K562 (cell line): ENCODE results near the gene RPS6KA2. TPM values are rescaled to one million over a fixed set of nuclear protein-coding genes. Genes with fewer than 3 reads are reported as not detected.
"Not testable (repeated sequence)": the region's sequence is repeated elsewhere in the genome, so short reads cannot be mapped to it uniquely, and the experiment has no call there.

Experiments
- ATAC-seq: fragments of 200-7000 bp; cut with Tn5 transposase; 3 replicates; pipeline ENCODE4 v1.9.1; 2020; ENCODE audit warnings: moderate library complexity
- BruUV-seq: library from RNA; stranded (reverse); fragments of 400-500 nt; replicated peaks from 2 replicates; lab custom pipeline; 2021; lab: Mats Ljungman, UMichigan
- CTCF ChIA-PET: fragments of 300-600 bp; formaldehyde crosslinking; extraction: SDS; loops from one replicate; lab custom pipeline; 2021; ENCODE audit warnings: low intra/inter-chr PET ratio; lab: Yijun Ruan, JAX
- POLR2A ChIA-PET: fragments of 300-600, 350-650 bp; sonication (Branson Sonifier 250); formaldehyde crosslinking; extraction: SDS; loops from one replicate; lab custom pipeline; 2021; ENCODE audit warnings: antibody characterized with exemption, inconsistent platforms; lab: Yijun Ruan, JAX
- DNase-seq, 4 experiments: peaks; one replicate each; pipeline versions ENCODE4 v3.0.0 to v3.0.0-alpha.2; 2011 to 2018; ENCODE audit warnings: low spot score in 3 of 4, mixed read lengths in 3 of 4; ENCODE audit errors: extremely low read depth in 1 of 4
- FAIRE-seq: peaks from 2 replicates; lab custom pipeline; 2011; peaks lifted over from hg19 to GRCh38; lab: Jason Lieb, UNC
- H2AFZ ChIP-seq: 2 replicates; pipeline ENCODE4 v1.6.0; 2011; ENCODE audit warnings: low read depth, low read length, control low read depth, inconsistent platforms
- H3K27ac ChIP-seq: fragments of 200-600 bp; 3 replicates; pipeline ENCODE4 v1.8.0; 2011; ENCODE audit warnings: low read depth, mild to moderate bottlenecking, control low read depth, inconsistent platforms, low read length, moderate library complexity, mixed read lengths; ENCODE audit errors: extremely low read depth
- H3K27me3 ChIP-seq, 2 experiments: fragments of 300-600 bp in 1 of 2; 2 replicates in 1 of 2; 3 replicates in 1 of 2; pipeline versions ENCODE4 v1.6.0 to v1.8.0; 2011; ENCODE audit warnings: inconsistent platforms in 2 of 2, low read length in 2 of 2, mild to moderate bottlenecking in 1 of 2, mixed read lengths in 1 of 2, moderate library complexity in 1 of 2; ENCODE audit not compliant: control insufficient read depth in 2 of 2, insufficient read depth in 2 of 2
- H3K36me3 ChIP-seq: fragments of 300-600 bp; 3 replicates; pipeline ENCODE4 v1.8.0; 2011; ENCODE audit warnings: mild to moderate bottlenecking, low read length, inconsistent platforms; ENCODE audit not compliant: control insufficient read depth, insufficient read depth
- H3K4me1 ChIP-seq, 2 experiments: fragments of 200-600 bp in 1 of 2; replicated peaks in 1 of 2; 2 replicates in 1 of 2; 3 replicates in 1 of 2; pipeline versions ENCODE4 v1.5.1 to v1.8.0; 2011; ENCODE audit warnings: inconsistent platforms in 2 of 2, low read length in 2 of 2, mild to moderate bottlenecking in 1 of 2, mixed read lengths in 1 of 2, moderate library complexity in 1 of 2; ENCODE audit not compliant: control insufficient read depth in 2 of 2, insufficient read depth in 2 of 2
- H3K4me2 ChIP-seq: 2 replicates; pipeline ENCODE4 v1.6.1; 2011; ENCODE audit warnings: low read length, control low read depth, inconsistent platforms, mixed read lengths; ENCODE audit not compliant: insufficient read depth
- H3K4me3 ChIP-seq: fragments of 200-600 bp; sonication (generic), shearing (Covaris generic); 2 replicates; pipeline ENCODE4 v1.5.1; 2016; ENCODE audit warnings: control low read depth, inconsistent platforms
- H3K79me2 ChIP-seq: fragments of 200-600 bp; 3 replicates; pipeline ENCODE4 v1.8.0; 2011; ENCODE audit warnings: low read length, inconsistent platforms; ENCODE audit not compliant: control insufficient read depth, insufficient read depth
- H3K9ac ChIP-seq, 2 experiments: 2 replicates each; pipeline versions ENCODE4 v1.6.0 to v1.6.1; 2011; ENCODE audit warnings: low read depth in 2 of 2, low read length in 2 of 2, control low read depth in 1 of 2, inconsistent platforms in 1 of 2, mild to moderate bottlenecking in 1 of 2, mixed read lengths in 1 of 2; ENCODE audit not compliant: insufficient read depth in 1 of 2
- H3K9me1 ChIP-seq: one replicate; pipeline ENCODE4 v1.6.0; 2011; ENCODE audit warnings: inconsistent platforms, mild to moderate bottlenecking, low read length, moderate library complexity; ENCODE audit not compliant: control insufficient read depth, insufficient read depth
- H3K9me3 ChIP-seq: replicated peaks from 2 replicates; pipeline ENCODE4 v1.5.1; 2011; ENCODE audit warnings: low read depth, low read length, inconsistent platforms; ENCODE audit not compliant: control insufficient read depth, insufficient read depth
- H4K20me1 ChIP-seq: replicated peaks from 2 replicates; pipeline ENCODE4 v1.6.1; 2011; ENCODE audit warnings: low read length, inconsistent platforms, mixed read lengths; ENCODE audit not compliant: control insufficient read depth, insufficient read depth
- ARID2 ChIP-seq: fragments of 450-650 bp; IDR thresholded peaks from 2 replicates; pipeline ENCODE4 v1.6.1; 2017; ENCODE audit warnings: antibody characterized with exemption, mild to moderate bottlenecking
- ATF7 ChIP-seq: fragments of 450-650 bp; IDR thresholded peaks from 2 replicates; pipeline ENCODE4 v1.7.1; 2014; ENCODE audit warnings: mild to moderate bottlenecking, moderate library complexity
- CREM ChIP-seq: IDR thresholded peaks from 2 replicates; pipeline ENCODE4 v1.6.1; 2014; ENCODE audit warnings: antibody characterized with exemption, low read depth
- CTCF ChIP-seq, 3 experiments: IDR thresholded peaks in 2 of 3; conservative IDR thresholded peaks in 1 of 3; 2 replicates each; pipeline ENCODE4 v1.5.1; 2011 to 2012; ENCODE audit warnings: low read length in 3 of 3, mild to moderate bottlenecking in 3 of 3, control low read depth in 2 of 3, improper control_type of control experiment in 1 of 3, inconsistent platforms in 1 of 3, low read depth in 1 of 3, mixed read lengths in 1 of 3, moderate library complexity in 1 of 3; ENCODE audit not compliant: insufficient read depth in 2 of 3
- DEAF1 ChIP-seq: fragments of 450-650 bp; formaldehyde crosslinking; IDR thresholded peaks from 2 replicates; pipeline ENCODE4 v1.4.0; 2020; ENCODE audit warnings: mild to moderate bottlenecking, moderate library complexity
- ESRRA ChIP-seq: fragments of 450-650 bp; IDR thresholded peaks from 2 replicates; pipeline ENCODE4 v1.6.1; 2014; ENCODE audit warnings: low read depth, mild to moderate bottlenecking, moderate library complexity, borderline replicate concordance
- MAFF ChIP-seq: IDR thresholded peaks from 2 replicates; pipeline ENCODE4 v1.6.1; 2012; ENCODE audit warnings: low read length, improper control_type of control experiment
- MYC ChIP-seq, 2 experiments: fragments of 250-450 bp in 1 of 2; sonication (Bioruptor Pico) in 1 of 2; IDR thresholded peaks; 2 replicates each; pipeline versions ENCODE4 v1.5.1 to v1.6.1; 2012 to 2021; ENCODE audit warnings: low read depth in 2 of 2, borderline replicate concordance in 1 of 2, improper control_type of control experiment in 1 of 2, low read length in 1 of 2, mild to moderate bottlenecking in 1 of 2, moderate library complexity in 1 of 2
- RAD21 ChIP-seq, 2 experiments: fragments of 250-450 bp in 1 of 2; fragments of 450-650 bp in 1 of 2; sonication (Bioruptor Pico) in 1 of 2; formaldehyde crosslinking in 1 of 2; IDR thresholded peaks in 1 of 2; conservative IDR thresholded peaks in 1 of 2; 2 replicates each; pipeline versions ENCODE4 v1.4.0 to v1.8.0; 2020 to 2022; ENCODE audit warnings: mild to moderate bottlenecking in 2 of 2, moderate library complexity in 1 of 2
- RB1 ChIP-seq: fragments of 450-650 bp; IDR thresholded peaks from 2 replicates; pipeline ENCODE4 v1.6.1; 2017; ENCODE audit warnings: low read depth, mild to moderate bottlenecking
- SMC3 ChIP-seq: conservative IDR thresholded peaks from 2 replicates; pipeline ENCODE4 v1.6.1; 2011; ENCODE audit warnings: low read depth, low read length, improper control_type of control experiment; ENCODE audit not compliant: insufficient read depth
- TARDBP ChIP-seq: fragments of 450-650 bp; IDR thresholded peaks from 2 replicates; pipeline ENCODE4 v1.6.1; 2016
- ZC3H11A ChIP-seq: IDR thresholded peaks from 2 replicates; pipeline ENCODE4 v1.6.1; 2012; ENCODE audit warnings: low read depth, low read length, improper control_type of control experiment
- WGBS: fragments of 100-300 bp; shearing (Covaris generic); methylation state at CpG from one replicate; pipeline ENCODE4 v1.1.6; 2016; ENCODE audit warnings: low coverage, mixed read lengths; ENCODE audit not compliant: insufficient coverage; ENCODE audit errors: missing lambda C conversion rate; 5-methylcytosine and 5-hydroxymethylcytosine counted together
- in situ Hi-C: fragments of 300-500 bp; cut with MboI; formaldehyde crosslinking; loops from 4 replicates; pipeline ENCODE4 v1.15.0; 2018; ENCODE audit warnings: inconsistent platforms, mixed read lengths
- intact Hi-C: fragments of 100-400 bp; cut with micrococcal nuclease; formaldehyde crosslinking; loops from 2 replicates; pipeline ENCODE4 v1.14.2; 2022
- polyA plus RNA-seq, 8 experiments: library from polyadenylated mRNA; depleted of rRNA in 4 of 8; stranded (reverse) in 5 of 8; unstranded in 3 of 8; fragments of >200 nt; fragmentation: Nextera tagmentation in 2 of 8; fragmentation: Illumina TruSeq in 1 of 8; extraction: Ambion mirVana in 2 of 8; extraction: Trizol in 1 of 8; gene quantifications; 2 replicates each; pipeline versions ENCODE4 v1.2.1 to v1.2.3, GENCODE V29; 2011 to 2014; ENCODE audit warnings: inconsistent platforms in 1 of 8, missing spikeins in 1 of 8
- total RNA-seq, 7 experiments: library from RNA; depleted of rRNA in 6 of 7; stranded (reverse); fragments of >200 nt in 6 of 7; fragmentation: Illumina TruSeq in 2 of 7; extraction: Trizol in 2 of 7; gene quantifications; 2 replicates each; pipeline versions ENCODE4 v1.2.1 to v1.2.3, GENCODE V29; 2011 to 2021; ENCODE audit warnings: low replicate concordance in 1 of 7

RPS6KA2 gene
- total and polyA plus RNA-seq, 9 of the 15 experiments (the other 6 are each of a cell fraction or from before 2014, with no cell fraction given), result 0.29 to 1.00 (median 0.53) TPM

GRCh38 chr6:166400649-166401250, 226.3 kb downstream of the RPS6KA2 start:
- intact Hi-C loops, result loop anchor here (1.0 to 5.0 kb wide), 4 partner anchors 68 to 243 kb away; no protein-coding TSS in a partner anchor
- H3K4me1 ChIP-seq; H3K4me3 ChIP-seq; H3K27ac ChIP-seq; H3K4me2 ChIP-seq; H3K9ac ChIP-seq; in situ Hi-C loops; H3K79me2 ChIP-seq; H3K36me3 ChIP-seq; H3K9me3 ChIP-seq; BruUV-seq; H2AFZ ChIP-seq; H3K9me1 ChIP-seq; H4K20me1 ChIP-seq; TF ChIP-seq MYC (CRISPR knock-in tag; IDR thresholded peaks at IDR 0.05; ENCODE audit: borderline replicate concordance, low read depth): not testable (repeated sequence)
- ATAC-seq (peak; percentile 95), FAIRE-seq (peak; percentile 96), DNase-seq (peak; percentile 65 to 81 (median 70))
- 13% methylated on average over 16 of the region's 16 CpGs for WGBS
- ChIA-PET CTCF (interaction anchor here (0.5 to 3.6 kb wide), 6 partner anchors 18 to 243 kb away, joined by 3 to 37 read pairs (median 4); partner anchors contain the start of gene MPC1), POLR2A (interaction anchor here (1.0 to 2.1 kb wide), 4 partner anchors 9 to 90 kb away, joined by 4 to 5 read pairs (median 4); no protein-coding TSS in a partner anchor)
- H3K27me3 ChIP-seq, result peaks cover 28 to 60% of the 10 kb centered on the region in 2 experiments
- peak; percentile 89 for TF ChIP-seq DEAF1 (CRISPR knock-in tag)
- peak; percentile 44; the same call in 1 of the 2 replicates for TF ChIP-seq RB1
- peak; percentile 60 for TF ChIP-seq MYC (IDR thresholded peaks at IDR 0.05; ENCODE audit: low read depth, low read length)
- TF ChIP-seq TARDBP, result peak; percentile 56; the same call in 1 of the 2 replicates
- TF ChIP-seq ARID2, result peak; percentile 90
- 0 out of 2 replicates have a peak, but pooled peaks have one; percentile 15 for TF ChIP-seq ESRRA
- peak; percentile 96 for TF ChIP-seq SMC3
- 0 out of 2 replicates have a peak, but pooled peaks have one; percentile 10 for TF ChIP-seq MAFF
- peak; percentile 90 to 98 for TF ChIP-seq RAD21 (CRISPR knock-in tag; conservative IDR thresholded peaks at IDR 0.05 in 1 of 2, IDR thresholded peaks at IDR 0.05 in 1 of 2)
- TF ChIP-seq CTCF (IDR thresholded peaks at IDR 0.05 in 2 of 3, conservative IDR thresholded peaks at IDR 0.05 in 1 of 3; ENCODE audit: insufficient read depth in 2 of 3, low read depth in 1 of 3, low read length in 3 of 3), result peak; percentile 83 to 91 (median 91)
- TF ChIP-seq CREM, result 0 out of 2 replicates have a peak, but pooled peaks have one; percentile 22
- 0 out of 2 replicates have a peak, but pooled peaks have one; percentile 51 for TF ChIP-seq ZC3H11A
- peak; percentile 33; the same call in 1 of the 2 replicates for TF ChIP-seq ATF7
